GM12875 (cell line): ENCODE results near the gene NT5C1A.

Experiments used
- H3K4me3 ChIP-seq: one replicate; pipeline ENCODE4 v1.5.1; 2011; ENCODE audit warnings: low read depth, low read length, control low read depth
- TF ChIP-seq, protein P1 (sequence below): IDR thresholded peaks from 2 replicates; pipeline ENCODE4 v1.5.1; 2011; ENCODE audit warnings: low read depth, mild to moderate bottlenecking, control low read depth, inconsistent platforms, low read length, moderate library complexity, borderline replicate concordance; ENCODE audit not compliant: insufficient read depth

NT5C1A gene

DNA sequence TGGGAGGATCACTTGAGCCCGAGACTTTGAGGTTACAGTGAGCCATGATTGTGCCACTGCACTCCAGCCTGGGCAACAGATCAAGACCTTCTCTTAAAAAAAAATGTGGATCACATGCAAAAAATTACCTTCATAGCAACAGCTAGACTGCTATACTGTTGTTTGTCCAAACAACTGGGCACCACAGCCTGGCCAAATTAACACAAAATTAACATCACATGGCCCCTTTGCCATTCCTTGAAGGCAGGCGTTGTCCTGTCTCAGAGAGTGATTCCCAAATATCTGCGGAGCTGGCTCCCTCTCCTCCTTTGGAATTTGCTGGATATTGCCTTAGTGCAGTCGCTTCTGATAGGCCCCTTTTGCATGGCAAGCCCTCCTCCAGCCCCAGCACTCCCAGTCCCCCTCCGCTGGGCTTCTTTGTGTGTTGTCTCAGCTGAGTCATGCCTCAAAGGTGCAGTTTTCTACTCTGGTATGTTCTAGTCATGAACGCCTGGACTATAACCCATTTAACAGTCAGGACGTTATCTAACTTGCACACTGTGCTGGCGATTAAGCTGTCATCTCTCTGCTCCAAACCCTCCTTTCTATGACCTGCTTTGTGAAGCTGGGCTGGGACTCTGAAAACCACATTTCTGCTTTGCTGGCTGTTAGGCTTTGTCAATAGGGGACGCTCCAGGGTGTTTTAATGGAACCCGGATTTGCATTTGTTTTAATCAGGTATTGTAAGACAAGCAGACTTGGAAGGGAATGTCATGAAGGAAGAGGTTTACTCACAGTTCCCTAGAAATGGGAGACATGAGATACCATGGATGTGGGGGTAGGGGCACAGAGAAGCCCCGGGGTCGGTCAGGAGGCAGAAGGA is 39.4 kb upstream of the NT5C1A start:
- TF ChIP-seq, protein P1, sequence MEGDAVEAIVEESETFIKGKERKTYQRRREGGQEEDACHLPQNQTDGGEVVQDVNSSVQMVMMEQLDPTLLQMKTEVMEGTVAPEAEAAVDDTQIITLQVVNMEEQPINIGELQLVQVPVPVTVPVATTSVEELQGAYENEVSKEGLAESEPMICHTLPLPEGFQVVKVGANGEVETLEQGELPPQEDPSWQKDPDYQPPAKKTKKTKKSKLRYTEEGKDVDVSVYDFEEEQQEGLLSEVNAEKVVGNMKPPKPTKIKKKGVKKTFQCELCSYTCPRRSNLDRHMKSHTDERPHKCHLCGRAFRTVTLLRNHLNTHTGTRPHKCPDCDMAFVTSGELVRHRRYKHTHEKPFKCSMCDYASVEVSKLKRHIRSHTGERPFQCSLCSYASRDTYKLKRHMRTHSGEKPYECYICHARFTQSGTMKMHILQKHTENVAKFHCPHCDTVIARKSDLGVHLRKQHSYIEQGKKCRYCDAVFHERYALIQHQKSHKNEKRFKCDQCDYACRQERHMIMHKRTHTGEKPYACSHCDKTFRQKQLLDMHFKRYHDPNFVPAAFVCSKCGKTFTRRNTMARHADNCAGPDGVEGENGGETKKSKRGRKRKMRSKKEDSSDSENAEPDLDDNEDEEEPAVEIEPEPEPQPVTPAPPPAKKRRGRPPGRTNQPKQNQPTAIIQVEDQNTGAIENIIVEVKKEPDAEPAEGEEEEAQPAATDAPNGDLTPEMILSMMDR, result no peak
- no peak overlapping the region for H3K4me3 ChIP-seq

- TF ChIP-seq, protein P1, result no peak
- no peak overlapping the region for H3K4me3 ChIP-seq
Observed at GRCh38 chr1:39707506-39707905, 35.6 kb upstream of the NT5C1A start.

DNA sequence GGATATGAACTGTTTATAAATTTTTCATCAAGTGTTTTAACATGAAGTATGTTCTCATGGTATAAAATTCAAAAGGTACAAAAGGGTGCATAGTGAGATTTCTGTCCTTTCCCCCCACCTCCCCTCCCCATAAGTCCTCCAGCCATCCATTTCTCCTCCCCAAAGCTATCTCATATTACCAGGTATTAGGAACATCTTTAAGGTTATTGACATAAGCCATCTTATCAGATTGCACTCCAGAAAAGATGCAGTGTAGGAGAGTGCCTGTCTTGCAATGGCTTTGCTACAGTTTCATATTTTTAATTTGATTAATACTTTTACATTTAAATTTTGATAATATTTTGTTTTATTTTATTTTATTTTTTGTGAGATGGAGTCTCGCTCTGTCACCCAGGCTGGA is 32.9 kb upstream of the NT5C1A start:
- TF ChIP-seq, protein P1, result no peak
- H3K4me3 ChIP-seq, result no peak overlapping the region

- H3K4me3 ChIP-seq, result no peak overlapping the region
- TF ChIP-seq, protein P1, result no peak
Observed at GRCh38 chr1:39701049-39701439, 29.1 kb upstream of the NT5C1A start.

DNA sequence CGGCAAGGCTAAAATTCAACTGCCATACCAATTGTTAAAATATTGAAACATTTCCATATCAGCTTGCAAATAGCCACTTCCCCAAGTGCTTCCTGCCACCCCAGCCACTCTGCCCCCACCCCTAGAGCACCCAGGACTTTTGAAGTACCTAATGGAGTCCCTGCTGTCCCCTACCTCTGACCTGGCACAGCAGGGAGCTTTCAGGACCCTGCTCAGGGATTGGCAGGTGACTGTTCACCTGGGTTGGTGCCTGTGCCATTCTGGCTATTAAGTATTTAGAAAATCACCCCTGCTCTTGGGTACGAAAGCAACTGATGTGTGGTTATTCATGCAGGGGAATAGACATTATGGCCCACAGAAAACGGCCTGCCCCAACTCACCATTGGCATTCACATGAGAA is 28.4 kb upstream of the NT5C1A start:
- TF ChIP-seq, protein P1, result no peak

GRCh38 chr1:39699419-39699818 is 27.5 kb upstream of the NT5C1A start:
- TF ChIP-seq, protein P1, result no peak
- no peak overlapping the region for H3K4me3 ChIP-seq

More for the DNA sequence above, 28.4 kb upstream of the NT5C1A start:
- H3K4me3 ChIP-seq, result no peak overlapping the region

DNA sequence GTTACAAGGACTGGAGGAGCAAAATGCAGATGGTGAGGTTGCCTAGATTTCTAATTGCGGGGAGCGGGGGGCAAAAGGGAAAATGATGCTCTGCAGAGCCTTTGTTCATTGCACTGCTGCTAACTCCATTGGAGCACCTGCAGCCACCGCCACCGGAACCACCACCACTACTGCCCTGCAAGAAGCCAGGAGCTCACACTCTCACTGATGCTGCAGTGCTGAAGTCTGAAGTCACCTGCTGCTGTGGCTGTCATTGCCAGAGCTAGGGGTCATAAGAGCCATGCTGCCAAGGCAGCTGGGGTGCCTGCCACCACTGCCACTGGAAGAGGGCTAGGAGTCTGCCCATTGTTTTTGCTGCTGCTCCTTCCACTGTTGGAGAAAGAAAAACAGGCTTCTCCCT is 26.7 kb upstream of the NT5C1A start:
- TF ChIP-seq, protein P1, result no peak
- no peak overlapping the region for H3K4me3 ChIP-seq
